ENCODE results near the gene DUOXA2.

The DUOXA2 gene

GRCh38 chr15:45140557-45141250, 26.6 kb downstream of the DUOXA2 start:
- TF ChIP-seq CREB5 (CRISPR knock-in tag; IDR thresholded peaks at IDR 0.05; ENCODE audit: low read depth) (no peak), ZFP30 (CRISPR knock-in tag; IDR thresholded peaks at IDR 0.05) (no peak), OSR1 (CRISPR knock-in tag; IDR thresholded peaks at IDR 0.05) (no peak), TOX (CRISPR knock-in tag; IDR thresholded peaks at IDR 0.05; ENCODE audit: borderline replicate concordance) (no peak), ZNF70 (CRISPR knock-in tag; IDR thresholded peaks at IDR 0.05) (no peak), ESRRG (CRISPR knock-in tag; IDR thresholded peaks at IDR 0.05) (no peak), RARB (CRISPR knock-in tag; IDR thresholded peaks at IDR 0.05) (no peak), CSDC2 (CRISPR knock-in tag; IDR thresholded peaks at IDR 0.05) (no peak), ZC3H10 (CRISPR knock-in tag; IDR thresholded peaks at IDR 0.05) (no peak), ZNF565 (CRISPR knock-in tag; conservative IDR thresholded peaks at IDR 0.05; ENCODE audit: low read depth) (no peak)
- ATAC-seq, result no peak

- ATAC-seq, result no peak
- TF ChIP-seq TCF4 (CRISPR knock-in tag; IDR thresholded peaks at IDR 0.05; ENCODE audit: borderline replicate concordance), result no peak
- TF ChIP-seq OSR1 (CRISPR knock-in tag; IDR thresholded peaks at IDR 0.05), result no peak
- no peak for TF ChIP-seq ESRRG (CRISPR knock-in tag; IDR thresholded peaks at IDR 0.05)
- TF ChIP-seq ZNF8 (CRISPR knock-in tag; IDR thresholded peaks at IDR 0.05), result no peak
- TF ChIP-seq PPARA (CRISPR knock-in tag; IDR thresholded peaks at IDR 0.05; ENCODE audit: borderline replicate concordance), result no peak
- TF ChIP-seq BACH2 (CRISPR knock-in tag; IDR thresholded peaks at IDR 0.05; ENCODE audit: borderline replicate concordance), result no peak
- no peak for TF ChIP-seq GLIS3 (CRISPR knock-in tag; IDR thresholded peaks at IDR 0.05)
- TF ChIP-seq POU6F1 (CRISPR knock-in tag; IDR thresholded peaks at IDR 0.05; ENCODE audit: borderline replicate concordance, low read depth), result no peak
- no peak for TF ChIP-seq PATZ1 (CRISPR knock-in tag; IDR thresholded peaks at IDR 0.05; ENCODE audit: borderline replicate concordance)
- no peak for TF ChIP-seq ISL1 (CRISPR knock-in tag; IDR thresholded peaks at IDR 0.05)
- no peak for TF ChIP-seq RARB (CRISPR knock-in tag; IDR thresholded peaks at IDR 0.05)
- no peak for TF ChIP-seq SNAI2 (CRISPR knock-in tag; IDR thresholded peaks at IDR 0.05)
- TF ChIP-seq ARNTL (CRISPR knock-in tag; IDR thresholded peaks at IDR 0.05; ENCODE audit: borderline replicate concordance, low read depth), result no peak
Observed at GRCh38 chr15:45141386-45141785, 27.3 kb downstream of the DUOXA2 start.

- no peak for TF ChIP-seq TSHZ2 (CRISPR knock-in tag; IDR thresholded peaks at IDR 0.05)
- TF ChIP-seq ZNF70 (CRISPR knock-in tag; IDR thresholded peaks at IDR 0.05), result no peak
- no peak for TF ChIP-seq ZNF565 (CRISPR knock-in tag; conservative IDR thresholded peaks at IDR 0.05; ENCODE audit: low read depth)
- TF ChIP-seq TCF4 (CRISPR knock-in tag; IDR thresholded peaks at IDR 0.05; ENCODE audit: borderline replicate concordance), result no peak
- no peak for TF ChIP-seq CSRNP3 (CRISPR knock-in tag; IDR thresholded peaks at IDR 0.05)
- no peak for ATAC-seq
Observed at GRCh38 chr15:45143056-45143455, 28.9 kb downstream of the DUOXA2 start.

Measured in SK-N-SH treated with all-trans-retinoic acid at 6 μM for 48 hours (cell line).